ENCODE results near the gene RAB11FIP3.
"Not testable (repeated sequence)": the region's sequence is repeated elsewhere in the genome, so short reads cannot be mapped to it uniquely, and the experiment has no call there.

The RAB11FIP3 gene

DNA sequence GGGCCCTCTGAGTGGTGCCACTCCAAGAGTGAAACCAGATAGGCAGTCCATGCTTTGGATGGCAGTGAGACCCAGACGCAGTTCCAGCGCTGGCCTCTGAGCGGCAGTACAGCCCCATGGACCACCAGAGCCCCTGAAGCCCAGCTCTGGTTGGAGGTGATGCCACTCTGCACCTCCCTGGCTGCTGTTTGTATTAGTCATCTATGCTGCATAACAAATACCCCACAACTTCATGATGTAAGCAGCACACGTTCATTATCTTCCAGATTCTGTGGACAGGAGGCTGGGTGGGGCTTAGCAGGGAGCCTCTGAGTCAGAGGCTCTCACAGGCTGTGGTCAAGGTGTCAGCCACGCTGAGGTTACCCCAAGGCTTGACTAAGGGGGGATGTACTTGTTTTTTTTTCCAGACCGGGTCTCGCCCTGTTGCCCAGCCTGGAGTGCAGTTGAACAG is 33.5 kb upstream of the RAB11FIP3 start:
- peak; percentile 86 to 90 for DNase-seq

DNA sequence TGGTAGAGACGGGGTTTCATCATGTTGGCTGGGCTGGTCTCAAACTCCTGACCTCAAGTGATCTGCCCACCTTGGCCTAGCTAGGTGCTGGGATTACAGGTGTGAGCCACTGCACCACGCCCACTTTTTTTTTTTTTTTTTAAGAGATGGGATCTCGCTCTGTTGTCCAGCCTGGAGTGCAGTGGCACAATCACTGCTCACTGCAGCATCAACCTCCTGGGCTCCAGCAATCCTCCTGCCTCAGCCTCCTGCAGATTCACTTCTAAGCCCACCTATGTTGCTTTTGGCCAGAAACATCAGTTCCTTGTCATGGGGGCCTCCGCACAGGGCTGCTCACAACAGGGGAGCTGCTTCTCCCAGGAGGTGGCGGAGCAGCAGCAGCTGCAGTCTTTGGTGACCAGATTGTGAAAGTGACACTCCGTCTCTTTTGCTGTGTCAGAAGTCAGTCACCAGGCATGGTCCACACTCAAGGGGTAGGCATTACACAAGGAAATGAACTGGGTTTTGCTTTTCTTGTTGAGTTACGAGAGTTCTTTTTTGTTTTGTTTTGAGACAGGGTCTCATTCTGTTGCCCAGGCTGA is 32.9 kb upstream of the RAB11FIP3 start:
- DNase-seq: no peak

DNA sequence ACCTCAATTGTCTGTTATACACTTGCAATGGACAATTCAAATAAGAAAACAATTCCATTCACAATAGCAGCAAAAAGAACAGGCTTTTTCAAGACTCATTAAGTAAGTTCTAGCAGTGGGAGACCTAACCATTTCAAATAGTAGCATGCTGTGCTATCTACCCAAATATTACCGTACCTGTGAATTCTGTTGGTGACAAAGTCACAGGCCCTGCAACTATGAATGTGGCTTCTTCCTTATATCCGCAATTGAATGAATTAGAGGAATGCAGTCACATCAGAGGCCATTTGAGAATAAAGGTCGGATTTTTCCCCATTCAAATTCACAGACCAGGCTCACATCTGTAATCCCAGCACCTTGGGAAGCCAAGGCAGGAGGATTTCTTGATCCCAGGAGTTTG is 29.2 kb upstream of the RAB11FIP3 start:
- DNase-seq: no peak

DNA sequence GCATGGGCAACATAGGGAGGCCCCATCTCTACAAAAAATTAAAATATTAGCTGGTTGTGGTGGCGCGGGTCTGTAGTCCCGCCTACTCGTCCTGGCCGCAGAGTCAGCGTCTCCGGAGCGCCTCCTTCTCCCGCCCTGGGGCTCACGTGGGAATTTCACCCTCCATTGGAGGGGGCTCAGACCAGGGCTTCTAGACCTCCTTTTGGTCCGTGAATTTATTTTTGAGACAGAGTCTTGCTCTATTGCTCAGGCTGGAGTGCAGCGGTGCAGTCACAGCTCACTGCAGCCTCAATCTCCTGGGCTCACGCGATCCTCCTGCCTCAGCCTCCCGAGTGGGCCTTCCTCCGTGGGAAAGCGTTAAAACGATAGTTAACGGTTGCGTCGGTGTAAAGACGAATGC is 28.8 kb upstream of the RAB11FIP3 start:
- DNase-seq: no peak

DNA sequence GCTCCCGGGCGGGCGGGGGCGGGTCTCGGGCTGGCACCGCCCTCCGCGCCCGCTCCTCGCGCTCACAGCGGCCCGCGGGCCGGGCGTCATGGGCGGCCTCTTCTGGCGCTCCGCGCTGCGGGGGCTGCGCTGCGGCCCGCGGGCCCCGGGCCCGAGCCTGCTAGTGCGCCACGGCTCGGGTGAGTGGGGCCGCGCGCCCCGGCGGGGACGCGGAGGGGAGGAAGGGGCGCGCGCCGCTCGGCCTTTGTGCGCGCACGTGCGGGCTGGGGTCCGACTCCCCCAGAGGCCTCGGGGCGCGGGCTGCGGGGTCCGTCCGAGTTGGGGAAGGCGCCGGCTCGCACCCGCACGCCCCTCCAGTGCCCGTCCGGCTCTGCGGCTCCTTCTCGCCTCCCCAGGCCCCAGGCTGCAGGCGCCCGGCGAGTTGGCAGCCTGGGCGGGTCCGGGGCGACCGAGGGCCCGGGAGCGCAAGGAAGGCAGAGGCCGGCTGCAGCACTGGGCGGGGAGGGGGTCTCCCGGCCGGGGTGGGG is 28.3 kb upstream of the RAB11FIP3 start, which contains the start of gene NME4:
Gene NME4 (plus strand): TSS at position 65 of the 527 bp plus-strand sequence. CDS start 24 bp downstream, at position 89.
- no peak for DNase-seq

DNA sequence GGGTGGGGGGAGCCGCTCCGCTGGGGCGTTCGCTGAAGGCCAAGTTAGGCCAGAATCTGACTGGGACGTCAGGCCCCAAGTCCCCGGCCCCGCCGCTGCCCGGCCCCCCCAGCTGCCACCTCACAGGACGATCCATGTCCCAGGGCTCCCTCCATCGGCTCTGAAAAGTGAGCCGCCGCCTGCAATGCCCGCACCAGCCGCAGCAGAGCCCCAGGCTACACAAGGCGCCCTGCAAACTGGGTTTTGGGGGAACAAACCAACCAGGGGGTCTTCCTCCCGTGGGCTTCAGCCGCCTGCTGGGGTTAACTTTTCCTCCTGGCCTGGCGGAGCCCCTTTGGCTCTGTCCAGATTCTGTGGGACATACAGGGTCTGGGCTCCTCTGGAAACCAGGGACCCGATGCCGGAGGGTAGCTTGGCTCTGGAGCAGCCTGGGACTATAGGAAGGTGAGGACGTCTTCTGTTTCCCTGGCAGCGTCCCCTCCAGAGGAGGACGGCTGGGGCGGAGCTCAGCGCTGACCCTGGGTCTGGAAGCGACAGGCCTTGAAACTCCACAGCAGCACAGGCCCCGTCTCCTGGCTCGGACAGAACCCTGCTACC is 27.6 kb upstream of the RAB11FIP3 start:
- peak in 1 of 2 experiments; percentile 33 for DNase-seq

DNA sequence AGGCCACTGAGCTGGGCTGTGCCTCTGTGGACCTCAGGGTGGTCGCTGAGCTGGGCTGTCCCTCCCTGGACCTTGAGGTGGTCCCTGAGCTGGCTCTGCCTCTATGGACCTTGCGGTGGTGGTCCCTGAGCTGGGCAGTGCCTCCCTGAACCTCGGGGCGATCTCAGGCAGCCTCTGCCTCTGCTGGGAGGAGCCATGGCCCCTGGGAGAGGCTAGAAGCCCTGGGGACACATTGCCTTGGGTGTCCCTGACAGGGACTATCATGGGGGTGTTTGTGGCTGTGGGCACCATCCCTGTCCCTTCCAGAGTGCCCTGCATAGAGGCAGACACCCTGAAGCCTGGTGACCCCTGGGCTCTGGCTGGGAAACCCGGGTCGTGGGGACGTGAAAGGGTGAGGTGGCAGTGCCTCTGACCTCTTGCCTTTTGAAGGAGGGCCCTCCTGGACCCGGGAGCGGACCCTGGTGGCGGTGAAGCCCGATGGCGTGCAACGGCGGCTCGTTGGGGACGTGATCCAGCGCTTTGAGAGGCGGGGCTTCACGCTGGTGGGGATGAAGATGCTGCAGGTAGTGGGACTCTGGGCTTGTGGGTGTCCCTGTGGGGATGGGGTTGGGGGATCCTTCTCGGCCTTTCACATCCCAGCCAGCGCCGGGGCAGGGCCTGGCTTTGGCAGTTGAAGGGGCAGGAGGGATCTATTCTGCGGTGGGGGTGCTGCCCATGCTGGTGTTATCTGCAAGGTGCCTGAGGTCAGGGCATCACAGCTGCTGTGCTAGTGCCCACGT is 26.7 kb upstream of the RAB11FIP3 start:
- no peak for DNase-seq

DNA sequence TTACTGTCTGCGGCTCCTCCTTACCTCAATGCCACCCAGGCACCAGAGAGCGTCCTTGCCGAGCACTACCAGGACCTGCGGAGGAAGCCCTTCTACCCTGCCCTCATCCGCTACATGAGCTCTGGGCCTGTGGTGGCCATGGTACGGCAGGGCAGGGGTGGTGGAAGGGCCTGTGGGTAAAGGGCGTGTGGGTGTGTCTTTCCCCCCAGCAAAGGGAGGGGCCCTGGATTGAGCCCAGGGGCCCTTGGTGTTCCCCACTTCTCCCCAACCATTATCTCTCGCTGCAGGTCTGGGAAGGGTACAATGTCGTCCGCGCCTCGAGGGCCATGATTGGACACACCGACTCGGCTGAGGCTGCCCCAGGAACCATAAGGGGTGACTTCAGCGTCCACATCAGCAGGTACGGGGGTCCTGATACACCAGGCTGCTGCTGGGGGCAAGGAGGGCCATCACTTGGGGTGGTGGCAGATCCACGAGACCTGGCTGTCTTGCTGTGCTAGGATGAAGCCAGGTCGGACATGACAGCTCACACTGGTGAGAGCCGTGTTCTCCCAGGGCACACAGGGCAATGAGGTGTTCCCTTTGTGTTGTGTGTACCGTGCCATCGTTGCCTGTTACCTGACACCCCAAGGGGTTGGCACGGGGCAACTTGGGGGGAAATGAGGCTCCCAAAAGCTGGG is 26.0 kb upstream of the RAB11FIP3 start:
- no peak for DNase-seq

DNA sequence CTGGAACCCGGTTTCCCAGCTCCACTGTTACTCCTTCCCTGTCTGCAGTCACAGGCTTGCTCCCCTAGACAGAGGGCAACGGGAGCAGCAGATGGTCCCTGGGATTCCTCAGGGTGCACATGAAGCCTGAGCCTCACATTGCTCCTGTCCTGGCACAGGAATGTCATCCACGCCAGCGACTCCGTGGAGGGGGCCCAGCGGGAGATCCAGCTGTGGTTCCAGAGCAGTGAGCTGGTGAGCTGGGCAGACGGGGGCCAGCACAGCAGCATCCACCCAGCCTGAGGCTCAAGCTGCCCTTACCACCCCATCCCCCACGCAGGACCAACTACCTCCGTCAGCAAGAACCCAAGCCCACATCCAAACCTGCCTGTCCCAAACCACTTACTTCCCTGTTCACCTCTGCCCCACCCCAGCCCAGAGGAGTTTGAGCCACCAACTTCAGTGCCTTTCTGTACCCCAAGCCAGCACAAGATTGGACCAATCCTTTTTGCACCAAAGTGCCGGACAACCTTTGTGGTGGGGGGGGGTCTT is 25.3 kb upstream of the RAB11FIP3 start:
- DNase-seq: no peak

DNA sequence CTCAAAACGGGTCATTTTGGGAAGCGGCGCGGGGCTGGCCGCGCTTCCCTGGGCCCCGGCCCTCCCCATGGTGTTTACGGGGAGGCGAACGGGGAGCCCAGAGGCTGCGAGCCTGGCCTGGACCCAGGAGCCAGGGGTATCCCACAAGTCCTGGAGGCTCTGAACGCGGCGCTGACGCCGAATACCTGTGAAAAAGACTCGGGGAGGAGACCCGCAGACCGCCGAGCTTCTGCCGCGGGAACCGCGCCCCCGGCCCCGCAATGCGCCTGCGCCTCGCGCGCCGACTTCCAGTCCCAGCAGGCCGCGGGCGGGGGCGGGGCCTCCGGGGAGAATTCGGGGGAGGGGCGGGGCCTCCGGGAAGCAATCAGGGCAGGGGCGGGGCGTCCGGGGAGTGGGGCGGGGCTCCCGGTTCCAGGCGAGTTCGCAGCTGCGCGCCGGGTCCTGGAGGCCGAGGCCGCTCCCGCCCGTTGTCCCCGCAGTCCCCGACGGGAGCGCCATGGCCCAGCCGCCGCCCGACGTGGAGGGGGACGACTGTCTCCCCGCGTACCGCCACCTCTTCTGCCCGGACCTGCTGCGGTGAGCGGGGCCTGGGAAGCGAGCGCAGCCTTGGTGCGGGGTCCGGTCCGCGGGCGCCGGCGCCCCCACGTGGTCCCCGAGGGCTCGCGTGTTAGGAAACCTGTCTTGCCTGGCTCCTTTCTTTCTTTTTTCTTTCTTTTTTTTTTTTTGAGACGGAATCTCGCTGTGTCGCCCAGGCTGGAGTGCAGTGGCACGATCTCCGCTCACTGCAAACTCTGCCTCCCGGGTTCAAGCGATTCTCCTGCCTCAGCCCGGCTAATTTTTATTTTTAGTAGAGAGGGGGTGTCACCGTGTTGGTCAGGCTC is 23.7 kb upstream of the RAB11FIP3 start, which contains the start of gene DECR2:
Gene DECR2 (plus strand): TSS at position 418 of the 881 bp plus-strand sequence. CDS start 79 bp downstream, at position 497.
- peak; percentile 99 to 100 for DNase-seq

DNA sequence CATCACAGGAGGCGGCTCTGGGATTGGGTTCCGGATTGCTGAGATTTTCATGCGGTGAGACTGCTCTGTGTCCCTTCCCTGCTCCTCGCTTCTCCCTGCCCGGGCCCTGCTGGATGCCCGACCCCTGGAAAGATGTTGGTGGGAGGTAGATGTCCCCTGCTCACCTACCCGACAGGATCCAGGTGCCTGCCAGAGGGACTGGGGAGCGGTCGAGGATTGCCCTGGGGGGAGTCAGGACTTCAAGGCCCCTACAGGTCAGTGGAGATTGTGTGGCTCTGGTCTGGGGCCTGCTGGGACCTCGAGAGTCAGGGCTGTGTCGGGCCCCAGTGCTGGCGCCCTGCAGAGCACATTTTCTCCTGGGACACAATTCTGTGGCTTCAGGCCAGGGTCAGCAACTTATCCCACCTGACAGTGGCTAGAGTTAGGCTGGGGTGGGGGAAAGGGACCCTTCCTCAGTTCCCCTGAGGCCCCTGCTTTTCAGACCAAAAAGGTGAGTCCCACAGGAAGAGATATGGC is 20.4 kb upstream of the RAB11FIP3 start:
- no peak for DNase-seq

DNA sequence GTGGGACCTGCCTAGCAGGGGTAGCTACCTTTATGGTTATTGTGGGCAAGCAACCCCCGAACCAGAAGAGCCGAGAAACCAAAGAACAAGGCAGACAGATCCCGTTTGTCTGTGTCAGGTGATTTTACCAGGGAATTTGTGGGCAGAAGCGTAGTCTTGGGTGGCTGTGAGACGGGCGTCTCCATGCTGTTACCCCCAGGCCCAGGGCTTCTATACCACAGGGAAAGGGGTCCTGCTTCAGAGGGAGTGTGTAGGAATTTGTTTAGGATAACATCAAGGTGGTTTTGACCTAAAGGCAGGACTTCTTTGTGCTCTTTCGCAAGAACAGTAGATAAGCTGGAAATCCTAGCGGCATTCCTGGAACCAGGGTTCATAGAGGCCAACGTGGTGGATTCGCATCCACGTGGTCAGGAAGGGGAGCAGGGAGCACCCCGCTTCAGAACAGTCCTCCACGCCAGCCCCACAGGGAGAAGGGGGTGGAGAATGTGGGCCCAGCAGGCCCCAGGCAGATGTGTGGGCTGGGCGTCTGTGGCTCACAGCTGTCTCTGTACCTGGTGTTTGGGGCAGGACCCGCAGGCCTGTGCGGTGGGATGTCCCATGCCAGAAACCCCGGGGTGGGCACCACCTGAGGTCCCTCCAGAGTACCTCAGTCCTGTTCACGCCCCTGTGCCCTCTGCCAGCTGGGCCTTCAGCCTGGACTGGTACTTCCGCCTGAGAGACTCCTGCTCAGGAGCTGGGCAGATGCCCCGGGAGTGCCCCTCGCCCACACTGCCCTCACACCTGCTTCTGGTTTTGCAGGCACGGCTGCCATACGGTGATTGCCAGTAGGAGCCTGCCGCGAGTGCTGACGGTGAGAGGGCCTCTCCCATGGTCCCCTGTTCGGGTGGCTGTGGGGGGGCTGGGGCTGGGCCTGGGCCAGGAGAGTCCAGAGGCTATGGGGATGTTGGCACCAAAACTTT is 19.6 kb upstream of the RAB11FIP3 start:
- no peak for DNase-seq

DNA sequence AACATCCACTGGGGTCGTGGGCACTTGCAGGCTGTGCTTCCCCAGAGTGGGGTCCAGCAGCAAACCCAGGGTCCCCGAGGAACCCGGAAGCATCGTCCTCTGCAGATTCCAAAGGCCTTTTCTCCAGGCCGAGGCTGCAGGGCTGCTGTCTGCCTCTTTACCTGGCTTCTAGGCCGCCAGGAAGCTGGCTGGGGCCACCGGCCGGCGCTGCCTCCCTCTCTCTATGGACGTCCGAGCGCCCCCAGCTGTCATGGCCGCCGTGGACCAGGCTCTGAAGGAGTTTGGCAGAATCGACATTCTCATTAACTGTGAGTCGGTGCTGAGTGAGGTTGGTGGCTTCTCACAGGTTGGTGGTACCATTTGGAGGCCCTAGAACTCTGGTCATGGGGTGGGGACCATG is 18.2 kb upstream of the RAB11FIP3 start:
- no peak for DNase-seq

DNA sequence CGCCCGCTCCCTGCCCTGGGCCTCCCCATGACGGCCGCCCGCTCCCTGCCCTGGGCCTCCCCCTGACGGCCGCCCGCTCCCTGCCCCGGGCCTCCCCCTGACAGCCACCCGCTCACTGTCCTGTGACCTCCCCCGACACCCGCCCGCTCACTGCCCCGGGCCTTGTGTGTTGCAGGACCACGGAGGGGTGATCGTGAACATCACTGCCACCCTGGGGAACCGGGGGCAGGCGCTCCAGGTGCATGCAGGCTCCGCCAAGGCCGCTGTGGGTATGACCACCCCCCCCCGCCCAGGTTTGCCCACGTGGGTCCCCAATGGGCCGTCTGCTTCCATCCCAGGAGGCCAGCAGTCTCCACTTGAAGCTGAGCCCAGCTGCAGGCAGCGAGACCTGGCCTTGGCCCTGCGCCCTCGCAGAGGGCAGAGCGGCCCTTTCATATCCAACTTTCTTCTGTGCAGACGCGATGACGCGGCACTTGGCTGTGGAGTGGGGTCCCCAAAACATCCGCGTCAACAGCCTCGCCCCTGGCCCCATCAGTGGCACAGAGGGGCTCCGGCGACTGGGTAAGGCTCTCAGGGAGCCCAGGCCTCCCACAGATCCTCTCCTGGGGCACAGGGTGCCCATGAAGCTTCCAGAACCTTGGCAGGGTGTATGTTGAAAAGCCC is 14.8 kb upstream of the RAB11FIP3 start:
- DNase-seq: no peak

DNA sequence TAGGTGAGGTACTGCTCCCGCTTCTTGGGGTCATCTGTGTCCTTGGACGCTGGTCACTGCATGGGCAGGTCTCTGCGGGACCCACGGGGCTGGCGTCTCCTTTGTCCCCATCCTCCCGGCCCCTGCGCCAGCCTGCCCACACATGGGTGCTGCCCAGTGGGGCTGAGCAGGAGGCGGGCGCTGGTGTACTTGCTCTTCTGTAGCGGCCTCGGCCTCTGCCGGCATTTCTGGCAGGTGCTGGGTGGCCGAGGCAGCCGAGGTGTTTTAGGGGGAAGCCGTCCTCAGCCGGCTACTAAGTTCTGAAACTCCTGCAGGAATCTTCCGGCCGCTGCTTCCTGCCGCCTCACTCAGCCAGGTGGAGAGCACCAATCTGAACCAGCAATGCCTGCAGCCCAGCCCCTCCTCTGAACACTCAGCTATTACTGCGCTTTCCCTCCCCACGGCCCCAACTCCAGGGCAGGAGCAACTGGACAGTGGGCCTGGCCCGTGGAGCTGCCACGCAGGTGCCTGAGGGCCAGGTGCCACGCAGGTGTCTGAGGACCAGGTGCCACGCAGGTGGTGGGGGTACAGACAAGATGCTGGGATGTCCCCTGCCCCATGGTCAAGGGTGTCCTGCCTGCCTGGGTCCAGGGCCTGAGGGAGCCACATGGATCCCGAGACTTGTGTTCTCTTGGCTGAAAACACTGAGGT is 13.7 kb upstream of the RAB11FIP3 start:
- DNase-seq: no peak

DNA sequence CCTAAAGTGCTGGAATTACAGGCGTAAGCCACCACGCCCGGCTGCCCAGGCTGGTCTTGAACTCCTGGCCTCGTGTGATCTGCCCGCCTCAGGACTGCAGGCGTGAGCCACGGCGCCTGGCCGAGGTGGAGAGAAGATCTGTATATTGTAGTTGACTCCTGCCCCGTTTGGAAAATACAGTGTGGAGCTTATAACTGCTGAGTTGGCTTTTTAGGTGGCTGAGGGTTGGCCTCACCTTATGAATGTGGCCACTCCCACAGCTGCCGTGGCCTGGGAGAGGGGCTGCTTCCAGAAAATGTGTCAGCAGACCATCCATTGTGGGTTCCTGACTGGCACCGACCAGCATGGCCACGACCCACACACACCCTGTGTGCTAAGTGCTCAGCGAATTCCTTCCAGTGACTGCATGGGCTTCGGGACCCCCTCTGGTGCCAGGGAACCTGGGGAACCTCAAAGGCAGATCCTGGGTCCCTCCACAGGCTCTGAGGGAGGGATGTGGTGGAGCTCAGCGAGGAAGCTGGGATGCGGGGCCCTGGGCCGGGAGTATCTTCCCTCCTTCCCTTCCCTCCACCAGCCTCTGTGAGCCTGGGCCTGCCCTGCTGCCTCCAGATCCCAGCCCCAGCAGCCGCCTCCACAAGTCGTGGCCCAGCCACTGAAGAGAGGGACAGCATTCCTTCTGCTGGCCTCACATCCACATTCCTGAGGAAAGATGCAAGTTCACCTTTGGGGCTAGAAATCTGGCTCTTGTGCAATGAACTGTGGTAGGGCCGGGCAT is 10.9 kb upstream of the RAB11FIP3 start:
- no peak for DNase-seq

DNA sequence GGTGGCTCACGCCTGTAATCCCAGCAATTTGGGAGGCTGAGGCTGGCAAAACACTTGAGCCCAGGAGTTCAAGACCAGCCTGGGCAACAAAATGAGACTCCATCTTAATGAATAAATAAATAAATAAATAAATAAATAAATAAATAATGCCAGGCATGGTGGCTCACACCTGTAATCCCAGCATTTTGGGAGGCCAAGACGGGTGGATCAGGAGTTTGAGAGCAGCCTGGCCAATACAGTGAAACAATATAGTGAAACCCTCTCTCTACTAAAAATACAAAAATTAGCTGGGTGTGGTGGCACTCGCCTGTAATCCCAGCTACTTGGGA is 10.3 kb upstream of the RAB11FIP3 start:
- not testable (repeated sequence) for DNase-seq

DNA sequence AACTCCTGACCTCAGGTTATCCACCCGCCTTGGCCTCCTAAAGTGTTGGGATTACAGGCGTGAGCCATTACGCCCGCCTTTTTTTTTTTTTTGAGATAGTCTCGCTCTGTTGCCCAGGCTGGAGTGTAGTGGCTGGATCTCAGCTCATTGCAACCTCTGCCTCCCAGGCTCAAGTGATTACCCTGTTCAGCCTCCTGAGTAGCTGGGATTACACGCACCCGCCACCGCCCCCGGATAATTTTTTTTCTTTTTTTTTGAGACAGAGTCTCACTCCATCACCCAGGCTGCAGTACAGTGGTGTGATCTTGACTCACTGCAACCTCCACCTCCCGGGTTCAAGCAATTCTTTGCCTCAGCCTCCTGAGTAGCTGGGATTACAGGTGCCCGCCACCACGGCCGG is 3.3 kb upstream of the RAB11FIP3 start:
- not testable (repeated sequence) for DNase-seq
